H9 (cell line): ENCODE data around the gene ITPKC. TPM values are rescaled to one million over a fixed set of nuclear protein-coding genes. Genes with fewer than 3 reads are reported as not detected.

ENCODE experiments used
- DNase-seq: peaks from one replicate; pipeline ENCODE4 v3.0.0-alpha.2; 2017
- H2AFZ ChIP-seq: one replicate; pipeline ENCODE4 v1.6.1; 2013; ENCODE audit warnings: mild to moderate bottlenecking, low read length, control low read depth, moderate library complexity
- H2AK5ac ChIP-seq: 2 replicates; pipeline ENCODE4 v1.6.1; 2013; ENCODE audit warnings: low read length, control low read depth, mixed read lengths; ENCODE audit not compliant: insufficient read length
- H2BK120ac ChIP-seq: one replicate; pipeline ENCODE4 v1.6.1; 2013; ENCODE audit warnings: low read depth, mild to moderate bottlenecking, low read length, control low read depth, inconsistent platforms; ENCODE audit not compliant: poor library complexity, severe bottlenecking
- H2BK12ac ChIP-seq: 2 replicates; pipeline ENCODE4 v1.6.1; 2013; ENCODE audit warnings: low read length, control low read depth, mixed read lengths, low read depth; ENCODE audit not compliant: insufficient read length
- H2BK15ac ChIP-seq: 2 replicates; pipeline ENCODE4 v1.6.1; 2013; ENCODE audit warnings: low read depth, low read length, control low read depth
- H2BK20ac ChIP-seq: one replicate; pipeline ENCODE4 v1.6.1; 2013; ENCODE audit warnings: low read depth, mild to moderate bottlenecking, low read length, control low read depth, inconsistent platforms; ENCODE audit not compliant: poor library complexity, severe bottlenecking
- H2BK5ac ChIP-seq: 2 replicates; pipeline ENCODE4 v1.6.1; 2013; ENCODE audit warnings: low read length, control low read depth, mixed read lengths; ENCODE audit not compliant: insufficient read length
- H3K14ac ChIP-seq: 2 replicates; pipeline ENCODE4 v1.6.1; 2013; ENCODE audit warnings: low read length, control low read depth; ENCODE audit not compliant: insufficient read depth
- H3K18ac ChIP-seq: 2 replicates; pipeline ENCODE4 v1.6.1; 2013; ENCODE audit warnings: low read depth, mild to moderate bottlenecking, mixed read lengths, low read length, control low read depth; ENCODE audit not compliant: insufficient read length
- H3K23ac ChIP-seq: 2 replicates; pipeline ENCODE4 v1.6.1; 2013; ENCODE audit warnings: low read length, control low read depth, mixed read lengths, low read depth; ENCODE audit not compliant: insufficient read length
- H3K23me2 ChIP-seq: 2 replicates; pipeline ENCODE4 v1.6.1; 2013; ENCODE audit warnings: low read depth, mild to moderate bottlenecking, mixed read lengths, low read length, control low read depth; ENCODE audit not compliant: insufficient read length, poor library complexity, severe bottlenecking
- H3K27ac ChIP-seq: 2 replicates; pipeline ENCODE4 v1.5.1; 2013; ENCODE audit warnings: low read length, control low read depth, mixed read lengths, low read depth; ENCODE audit not compliant: insufficient read length
- H3K27me3 ChIP-seq: 2 replicates; pipeline ENCODE4 v1.6.1; 2013; ENCODE audit warnings: low read length, control low read depth, inconsistent platforms; ENCODE audit not compliant: insufficient read depth
- H3K4ac ChIP-seq: 2 replicates; pipeline ENCODE4 v1.6.1; 2013; ENCODE audit warnings: low read depth, mild to moderate bottlenecking, control low read depth, inconsistent platforms, low read length, moderate library complexity
- H3K4me1 ChIP-seq: 2 replicates; pipeline ENCODE4 v1.6.1; 2013; ENCODE audit warnings: low read length, control low read depth, inconsistent platforms; ENCODE audit not compliant: insufficient read depth
- H3K4me2 ChIP-seq: 2 replicates; pipeline ENCODE4 v1.6.1; 2013; ENCODE audit warnings: low read length, control low read depth, mixed read lengths; ENCODE audit not compliant: insufficient read length, insufficient read depth
- H3K56ac ChIP-seq: 2 replicates; pipeline ENCODE4 v1.6.1; 2013; ENCODE audit warnings: low read depth, mild to moderate bottlenecking, mixed read lengths, low read length, control low read depth; ENCODE audit not compliant: insufficient read length
- H3K79me1 ChIP-seq: 2 replicates; pipeline ENCODE4 v1.6.1; 2013; ENCODE audit warnings: low read depth, mild to moderate bottlenecking, moderate library complexity, low read length, control low read depth, inconsistent platforms; ENCODE audit not compliant: insufficient read depth, poor library complexity, severe bottlenecking
- H3K79me2 ChIP-seq: 2 replicates; pipeline ENCODE4 v1.6.1; 2013; ENCODE audit warnings: low read length, control low read depth, inconsistent platforms; ENCODE audit not compliant: insufficient read depth
- H3K9ac ChIP-seq: 2 replicates; pipeline ENCODE4 v1.6.1; 2013; ENCODE audit warnings: low read length, control low read depth, mixed read lengths; ENCODE audit not compliant: insufficient read length; ENCODE audit errors: extremely low read depth
- H3K9me3 ChIP-seq: one replicate; pipeline ENCODE4 v1.6.1; 2013; ENCODE audit warnings: low read depth, low read length, inconsistent platforms; ENCODE audit not compliant: control insufficient read depth
- H3T11ph ChIP-seq: one replicate; pipeline ENCODE4 v1.6.1; 2013; ENCODE audit warnings: mild to moderate bottlenecking, low read length, control low read depth, inconsistent platforms
- H4K20me1 ChIP-seq: one replicate; pipeline ENCODE4 v1.6.1; 2013; ENCODE audit not compliant: control insufficient read depth, insufficient read length, insufficient read depth
- H4K5ac ChIP-seq: 2 replicates; pipeline ENCODE4 v1.6.1; 2013; ENCODE audit warnings: low read depth, mild to moderate bottlenecking, mixed read lengths, low read length, control low read depth; ENCODE audit not compliant: insufficient read length
- H4K8ac ChIP-seq: replicated peaks from 2 replicates; pipeline ENCODE4 v1.6.1; 2013; ENCODE audit warnings: low read length, control low read depth, mixed read lengths, low read depth; ENCODE audit not compliant: insufficient read length
- H4K91ac ChIP-seq: 2 replicates; pipeline ENCODE4 v1.6.1; 2013; ENCODE audit warnings: low read depth, mild to moderate bottlenecking, moderate library complexity, mixed read lengths, low read length, control low read depth; ENCODE audit not compliant: insufficient read length
- H3K27ac Mint-ChIP-seq, 3 experiments: 2 replicates in 2 of 3; 3 replicates in 1 of 3; pipeline ENCODE4 v1.8.0; 2020 to 2021; ENCODE audit warnings: mixed read lengths in 3 of 3, mild to moderate bottlenecking in 1 of 3, moderate library complexity in 1 of 3
- H3K27me3 Mint-ChIP-seq: 2 replicates; pipeline ENCODE4 v1.8.0; 2021; ENCODE audit warnings: low read depth, mild to moderate bottlenecking, moderate library complexity, mixed read lengths
- H3K36me3 Mint-ChIP-seq, 3 experiments: 2 replicates in 2 of 3; 3 replicates in 1 of 3; pipeline ENCODE4 v1.8.0; 2020 to 2021; ENCODE audit warnings: low read depth in 3 of 3, mixed read lengths in 3 of 3; ENCODE audit not compliant: insufficient read depth in 1 of 3
- H3K4me1 Mint-ChIP-seq, 2 experiments: 2 replicates each; pipeline ENCODE4 v1.8.0; 2020; ENCODE audit warnings: mixed read lengths in 2 of 2
- H3K4me3 Mint-ChIP-seq, 2 experiments: 2 replicates in 1 of 2; 3 replicates in 1 of 2; pipeline ENCODE4 v1.8.0; 2020 to 2021; ENCODE audit warnings: mild to moderate bottlenecking in 2 of 2, mixed read lengths in 2 of 2, moderate library complexity in 1 of 2
- H3K9me3 Mint-ChIP-seq, 2 experiments: 2 replicates in 1 of 2; 3 replicates in 1 of 2; pipeline ENCODE4 v1.8.0; 2020; ENCODE audit warnings: mild to moderate bottlenecking in 2 of 2, mixed read lengths in 2 of 2, moderate library complexity in 1 of 2
- WGBS: extraction: QIAGEN DNeasy Blood & Tissue Kit; methylation state at CpG from one replicate; pipeline ENCODE4 v1.1.7; 2013; ENCODE audit warnings: missing lambda C conversion rate, low lambda C conversion rate, mixed read lengths; ENCODE audit not compliant: insufficient read length; ENCODE audit errors: extremely low coverage; 5-methylcytosine and 5-hydroxymethylcytosine counted together
- total RNA-seq: library from RNA; stranded (reverse); gene quantifications from 2 replicates; pipeline ENCODE4 v1.2.1, GENCODE V29; 2021
- TF ChIP-seq, protein P1 (sequence below): fragments of 200-600 bp; sonication (generic); conservative IDR thresholded peaks from 3 replicates; pipeline ENCODE4 v1.8.0; 2021; ENCODE audit warnings: antibody characterized with exemption, mild to moderate bottlenecking

The ITPKC gene
- total RNA-seq, 1 experiment from 2014 or later = 11.2 TPM

DNA sequence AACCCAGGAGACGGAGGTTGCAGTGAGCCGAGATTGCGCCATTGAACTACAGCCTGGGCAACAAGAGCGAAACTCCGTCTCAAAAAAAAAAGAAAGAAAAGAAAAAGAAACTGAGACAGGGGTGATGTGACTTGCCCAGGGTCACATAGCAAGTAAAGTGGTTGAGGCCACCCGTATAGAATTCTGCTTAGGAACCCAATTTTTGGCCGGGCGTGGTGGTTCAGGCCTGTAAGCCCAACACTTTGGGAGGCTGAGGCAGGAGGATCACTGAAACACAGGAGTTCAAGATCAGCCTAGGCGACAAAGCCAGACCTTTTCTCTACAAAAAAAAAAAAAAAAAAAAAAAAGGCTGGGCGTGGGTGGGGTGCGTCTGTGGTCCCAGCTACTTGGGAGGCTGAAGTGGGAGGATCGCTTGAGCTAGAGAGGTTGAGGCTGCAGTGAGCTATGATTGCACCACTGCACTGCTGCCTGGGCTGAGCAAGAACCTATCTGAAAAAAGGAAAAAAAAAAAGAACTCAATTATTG lies 35.4 kb downstream of the ITPKC start:
- no peak overlapping the region for H2BK120ac ChIP-seq
- TF ChIP-seq, protein P1, sequence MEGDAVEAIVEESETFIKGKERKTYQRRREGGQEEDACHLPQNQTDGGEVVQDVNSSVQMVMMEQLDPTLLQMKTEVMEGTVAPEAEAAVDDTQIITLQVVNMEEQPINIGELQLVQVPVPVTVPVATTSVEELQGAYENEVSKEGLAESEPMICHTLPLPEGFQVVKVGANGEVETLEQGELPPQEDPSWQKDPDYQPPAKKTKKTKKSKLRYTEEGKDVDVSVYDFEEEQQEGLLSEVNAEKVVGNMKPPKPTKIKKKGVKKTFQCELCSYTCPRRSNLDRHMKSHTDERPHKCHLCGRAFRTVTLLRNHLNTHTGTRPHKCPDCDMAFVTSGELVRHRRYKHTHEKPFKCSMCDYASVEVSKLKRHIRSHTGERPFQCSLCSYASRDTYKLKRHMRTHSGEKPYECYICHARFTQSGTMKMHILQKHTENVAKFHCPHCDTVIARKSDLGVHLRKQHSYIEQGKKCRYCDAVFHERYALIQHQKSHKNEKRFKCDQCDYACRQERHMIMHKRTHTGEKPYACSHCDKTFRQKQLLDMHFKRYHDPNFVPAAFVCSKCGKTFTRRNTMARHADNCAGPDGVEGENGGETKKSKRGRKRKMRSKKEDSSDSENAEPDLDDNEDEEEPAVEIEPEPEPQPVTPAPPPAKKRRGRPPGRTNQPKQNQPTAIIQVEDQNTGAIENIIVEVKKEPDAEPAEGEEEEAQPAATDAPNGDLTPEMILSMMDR = no peak
- Mint-ChIP-seq H3K36me3 (peaks cover 47 to 61% (median 50%) of the 10 kb centered on the region in 3 experiments), H3K27me3 (no peaks in the 10 kb centered on the region; the same call in none of the 2 replicates), H3K27ac (peak overlapping the region; percentile 86 to 99 (median 99); a peak in 5 of 7 replicates), H3K4me1 (peaks cover 31 to 40% of the 10 kb centered on the region in 2 experiments), H3K9me3 (peaks cover 0 to 3% of the 10 kb centered on the region in 2 experiments; a peak in 1 of 5 replicates), H3K4me3 (peak overlapping the region; percentile 95 to 98)
- no peak overlapping the region for H4K5ac ChIP-seq
- no peak for DNase-seq
- no peak overlapping the region for H2BK12ac ChIP-seq
- H3K14ac ChIP-seq = no peak overlapping the region
- no peak overlapping the region for H3K23ac ChIP-seq
- H2AK5ac ChIP-seq = no peak overlapping the region
- no peaks in the 10 kb centered on the region; the same call in 1 of the 2 replicates for H3K4me1 ChIP-seq
- H3K23me2 ChIP-seq = peaks cover 9% of the 10 kb centered on the region
- no CpG with 5 or more reads among the region's 12 CpGs for WGBS
- no peak overlapping the region for H2BK5ac ChIP-seq
- H4K91ac ChIP-seq = no peak overlapping the region
- H4K20me1 ChIP-seq = peaks cover 3% of the 10 kb centered on the region
- no peak overlapping the region for H3K27ac ChIP-seq
- no peak overlapping the region for H2BK20ac ChIP-seq
- H3K79me2 ChIP-seq = peaks cover 40% of the 10 kb centered on the region; the same call in 1 of the 2 replicates
- H3K27me3 ChIP-seq = no peaks in the 10 kb centered on the region; the same call in 1 of the 2 replicates
- no peaks in the 10 kb centered on the region for H3K9me3 ChIP-seq
- no peak overlapping the region for H3K4ac ChIP-seq
- no peak overlapping the region for H2AFZ ChIP-seq
- H3K18ac ChIP-seq = no peak overlapping the region
- no peak overlapping the region for H3K56ac ChIP-seq
- peak overlapping the region; percentile 72 for H3K4me2 ChIP-seq
- peaks cover 15% of the 10 kb centered on the region for H3K79me1 ChIP-seq
- H4K8ac ChIP-seq = no peak overlapping the region
- H3K9ac ChIP-seq = peak overlapping the region; percentile 34
- H2BK15ac ChIP-seq = no peak overlapping the region
- no peak overlapping the region for H3T11ph ChIP-seq
